ENCODE data around the gene PAN3. TPM values are rescaled to one million over a fixed set of nuclear protein-coding genes. Genes with fewer than 3 reads are reported as not detected.

Gene PAN3
- total RNA-seq, 1 donor from 2014 or later, result 28.3 TPM

- no peak overlapping the region for H2AFZ ChIP-seq (ENCODE audit: low read depth, low read length)
- no peaks in the 10 kb centered on the region for H3K9me3 ChIP-seq (ENCODE audit: insufficient read depth, low read depth, low read length)
- H3K4me1 ChIP-seq (ENCODE audit: insufficient read depth, low read length), result no peaks in the 10 kb centered on the region
- H3K4me1 Mint-ChIP-seq (ENCODE audit: low read depth, unreplicated experiment), result no peaks in the 10 kb centered on the region
- no peak overlapping the region for H3K4me2 ChIP-seq (ENCODE audit: low read length)
- TF ChIP-seq EZH2 (IDR thresholded peaks at IDR 0.05; ENCODE audit: insufficient read depth, low read length) (no peak), CTCF (IDR thresholded peaks at IDR 0.05; ENCODE audit: insufficient read depth, low read depth, low read length) (no peak)
- H3K4me3 Mint-ChIP-seq (ENCODE audit: unreplicated experiment), result no peak overlapping the region
- H3K27me3 Mint-ChIP-seq (ENCODE audit: low read depth, unreplicated experiment), result no peaks in the 10 kb centered on the region
- H3K4me3 ChIP-seq (ENCODE audit: insufficient read depth, low read depth, low read length), result no peak overlapping the region
- H4K20me1 ChIP-seq (ENCODE audit: insufficient read depth, low read length), result no peaks in the 10 kb centered on the region
- no peak overlapping the region for H3K27ac Mint-ChIP-seq (ENCODE audit: unreplicated experiment)
- H3K79me2 ChIP-seq (ENCODE audit: insufficient read depth, low read length), result peaks cover 8% of the 10 kb centered on the region
- peaks cover 8% of the 10 kb centered on the region for H3K36me3 Mint-ChIP-seq (ENCODE audit: low read depth, unreplicated experiment)
- DNase-seq (ENCODE audit: low read depth) (no peak), FAIRE-seq (no peak)
- no peak overlapping the region for H3K9ac ChIP-seq (ENCODE audit: low read length)
- H3K27me3 ChIP-seq (ENCODE audit: insufficient read depth, low read length), result no peaks in the 10 kb centered on the region
- H3K9me3 Mint-ChIP-seq (ENCODE audit: unreplicated experiment), result no peaks in the 10 kb centered on the region
- no peak overlapping the region for H3K27ac ChIP-seq (ENCODE audit: low read depth, low read length)
- H3K36me3 ChIP-seq (ENCODE audit: insufficient read depth, low read length), result peaks cover 2% of the 10 kb centered on the region
Observed at GRCh38 chr13:28250542-28250941, 112.2 kb downstream of the PAN3 start.

GRCh38 chr13:28251466-28251865, 113.1 kb downstream of the PAN3 start:
- H4K20me1 ChIP-seq (ENCODE audit: insufficient read depth, low read length), result no peaks in the 10 kb centered on the region
- H3K4me3 Mint-ChIP-seq (ENCODE audit: unreplicated experiment), result no peak overlapping the region
- no peaks in the 10 kb centered on the region for H3K27me3 ChIP-seq (ENCODE audit: insufficient read depth, low read length)
- H2AFZ ChIP-seq (ENCODE audit: low read depth, low read length), result no peak overlapping the region
- peaks cover 2% of the 10 kb centered on the region for H3K36me3 ChIP-seq (ENCODE audit: insufficient read depth, low read length)
- H3K4me1 Mint-ChIP-seq (ENCODE audit: low read depth, unreplicated experiment), result no peaks in the 10 kb centered on the region
- H3K9me3 ChIP-seq (ENCODE audit: insufficient read depth, low read depth, low read length), result no peaks in the 10 kb centered on the region
- FAIRE-seq (no peak), DNase-seq (ENCODE audit: low read depth) (no peak)
- peaks cover 8% of the 10 kb centered on the region for H3K79me2 ChIP-seq (ENCODE audit: insufficient read depth, low read length)
- H3K36me3 Mint-ChIP-seq (ENCODE audit: low read depth, unreplicated experiment), result peaks cover 11% of the 10 kb centered on the region
- H3K27me3 Mint-ChIP-seq (ENCODE audit: low read depth, unreplicated experiment), result no peaks in the 10 kb centered on the region
- no peak overlapping the region for H3K4me3 ChIP-seq (ENCODE audit: insufficient read depth, low read depth, low read length)
- no peaks in the 10 kb centered on the region for H3K4me1 ChIP-seq (ENCODE audit: insufficient read depth, low read length)
- H3K27ac ChIP-seq (ENCODE audit: low read depth, low read length), result no peak overlapping the region
- no peak overlapping the region for H3K27ac Mint-ChIP-seq (ENCODE audit: unreplicated experiment)
- no peak overlapping the region for H3K4me2 ChIP-seq (ENCODE audit: low read length)
- H3K9me3 Mint-ChIP-seq (ENCODE audit: unreplicated experiment), result no peaks in the 10 kb centered on the region
- H3K9ac ChIP-seq (ENCODE audit: low read length), result no peak overlapping the region
- TF ChIP-seq EZH2 (IDR thresholded peaks at IDR 0.05; ENCODE audit: insufficient read depth, low read length), result no peak
- no peak for TF ChIP-seq CTCF (IDR thresholded peaks at IDR 0.05; ENCODE audit: insufficient read depth, low read depth, low read length)

GRCh38 chr13:28252547-28252946, 114.2 kb downstream of the PAN3 start:
- DNase-seq (ENCODE audit: low read depth), result no peak
- no peaks in the 10 kb centered on the region for H3K27me3 Mint-ChIP-seq (ENCODE audit: low read depth, unreplicated experiment)
- Histone ChIP-seq H3K4me1 (ENCODE audit: insufficient read depth, low read length) (no peaks in the 10 kb centered on the region), H4K20me1 (ENCODE audit: insufficient read depth, low read length) (no peaks in the 10 kb centered on the region), H3K36me3 (ENCODE audit: insufficient read depth, low read length) (peaks cover 2% of the 10 kb centered on the region), H3K27me3 (ENCODE audit: insufficient read depth, low read length) (no peaks in the 10 kb centered on the region), H3K9me3 (ENCODE audit: insufficient read depth, low read depth, low read length) (no peaks in the 10 kb centered on the region), H2AFZ (ENCODE audit: low read depth, low read length) (no peak overlapping the region), H3K4me3 (ENCODE audit: insufficient read depth, low read depth, low read length) (no peak overlapping the region), H3K9ac (ENCODE audit: low read length) (no peak overlapping the region), H3K27ac (ENCODE audit: low read depth, low read length) (no peak overlapping the region), H3K4me2 (ENCODE audit: low read length) (no peak overlapping the region), H3K79me2 (ENCODE audit: insufficient read depth, low read length) (peaks cover 8% of the 10 kb centered on the region)
- no peak for TF ChIP-seq CTCF (IDR thresholded peaks at IDR 0.05; ENCODE audit: insufficient read depth, low read depth, low read length)
- no peak for TF ChIP-seq EZH2 (IDR thresholded peaks at IDR 0.05; ENCODE audit: insufficient read depth, low read length)
- no peak for FAIRE-seq
- no peak overlapping the region for H3K27ac Mint-ChIP-seq (ENCODE audit: unreplicated experiment)
- H3K9me3 Mint-ChIP-seq (ENCODE audit: unreplicated experiment), result no peaks in the 10 kb centered on the region
- H3K4me3 Mint-ChIP-seq (ENCODE audit: unreplicated experiment), result no peak overlapping the region
- H3K36me3 Mint-ChIP-seq (ENCODE audit: low read depth, unreplicated experiment), result peaks cover 17% of the 10 kb centered on the region
- no peaks in the 10 kb centered on the region for H3K4me1 Mint-ChIP-seq (ENCODE audit: low read depth, unreplicated experiment)

Measured in astrocyte (in vitro differentiated cells and primary cell).